ENCODE measurements around the gene RTN1.

Gene RTN1

DNA sequence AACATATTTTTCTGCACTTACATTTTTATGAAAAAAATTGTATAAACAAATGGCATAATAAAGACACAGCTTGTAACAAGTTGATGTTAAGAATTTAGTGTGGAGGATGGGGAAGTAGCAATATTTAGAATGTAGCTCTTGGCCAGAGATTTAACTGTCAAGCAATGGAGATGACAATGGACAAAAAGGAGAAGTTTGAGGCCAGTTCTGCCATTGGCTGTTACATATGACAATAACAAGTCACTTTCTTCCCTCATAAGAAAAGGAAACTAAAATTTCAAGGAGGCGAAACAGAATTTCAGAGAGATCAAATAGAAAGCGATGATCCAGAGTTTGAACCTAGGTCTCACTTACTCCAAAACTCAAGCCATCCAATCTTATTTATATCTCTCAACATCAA lies 171.1 kb downstream of the RTN1 start:
- DNase-seq (ENCODE audit: low read depth) = no peak
- no peak for TF ChIP-seq CTCF (conservative IDR thresholded peaks at IDR 0.05; ENCODE audit: low read depth, low read length)
- H3K4me3 ChIP-seq (ENCODE audit: low read depth, low read length) = no peak overlapping the region

DNA sequence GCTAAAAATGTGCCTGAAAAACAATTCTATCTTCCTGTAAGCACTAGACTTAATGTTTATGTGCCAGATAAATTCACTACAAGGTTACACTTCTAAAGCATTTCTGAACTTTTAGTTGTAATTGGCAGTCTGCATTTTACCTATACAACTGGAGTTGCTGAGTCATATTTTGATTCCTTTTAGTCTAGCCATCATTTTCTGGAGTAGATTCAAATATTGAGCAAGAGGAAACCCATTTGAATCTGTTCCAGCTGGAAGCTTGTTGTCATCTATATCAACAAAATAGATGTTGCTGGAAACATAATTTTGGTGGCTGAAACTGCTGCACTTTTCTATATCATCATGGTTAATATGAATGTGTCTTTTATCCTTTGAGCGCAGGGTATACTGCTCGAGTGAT lies 171.8 kb downstream of the RTN1 start:
- peak; percentile 84 for DNase-seq (ENCODE audit: low read depth)
- TF ChIP-seq CTCF (conservative IDR thresholded peaks at IDR 0.05; ENCODE audit: low read depth, low read length) = no peak
- H3K4me3 ChIP-seq (ENCODE audit: low read depth, low read length) = no peak overlapping the region

DNA sequence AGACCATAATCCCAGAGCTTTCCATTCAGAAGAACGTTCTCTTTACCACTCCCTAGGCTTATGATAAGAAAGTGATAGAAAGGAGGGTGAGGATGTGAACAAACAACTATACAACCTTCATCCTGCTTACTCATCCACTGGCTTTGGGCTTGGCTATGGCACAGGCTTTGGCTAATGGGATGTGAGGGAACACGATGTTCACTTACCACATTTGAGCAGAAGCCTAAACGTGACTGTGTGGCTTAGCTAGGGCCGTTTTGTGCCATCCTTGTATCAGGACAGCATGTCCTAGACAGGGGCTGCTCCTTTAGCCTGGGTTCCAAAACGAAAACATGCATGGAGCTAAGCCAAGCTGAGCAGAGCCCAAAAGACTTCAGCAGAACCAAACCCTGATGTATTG lies 175.4 kb downstream of the RTN1 start:
- no peak overlapping the region for H3K4me3 ChIP-seq (ENCODE audit: low read depth, low read length)
- TF ChIP-seq CTCF (conservative IDR thresholded peaks at IDR 0.05; ENCODE audit: low read depth, low read length) = no peak
- peak; percentile 1 for DNase-seq (ENCODE audit: low read depth)

GRCh38 chr14:59691266-59691665 lies 179.3 kb downstream of the RTN1 start:
- TF ChIP-seq CTCF (conservative IDR thresholded peaks at IDR 0.05; ENCODE audit: low read depth, low read length) = no peak
- H3K4me3 ChIP-seq (ENCODE audit: low read depth, low read length) = no peak overlapping the region
- DNase-seq (ENCODE audit: low read depth) = no peak

- DNase-seq (ENCODE audit: low read depth) = no peak
- H3K4me3 ChIP-seq (ENCODE audit: low read depth, low read length) = no peak overlapping the region
- TF ChIP-seq CTCF (conservative IDR thresholded peaks at IDR 0.05; ENCODE audit: low read depth, low read length) = no peak
Observed at GRCh38 chr14:59690426-59690825, 180.2 kb downstream of the RTN1 start.

DNA sequence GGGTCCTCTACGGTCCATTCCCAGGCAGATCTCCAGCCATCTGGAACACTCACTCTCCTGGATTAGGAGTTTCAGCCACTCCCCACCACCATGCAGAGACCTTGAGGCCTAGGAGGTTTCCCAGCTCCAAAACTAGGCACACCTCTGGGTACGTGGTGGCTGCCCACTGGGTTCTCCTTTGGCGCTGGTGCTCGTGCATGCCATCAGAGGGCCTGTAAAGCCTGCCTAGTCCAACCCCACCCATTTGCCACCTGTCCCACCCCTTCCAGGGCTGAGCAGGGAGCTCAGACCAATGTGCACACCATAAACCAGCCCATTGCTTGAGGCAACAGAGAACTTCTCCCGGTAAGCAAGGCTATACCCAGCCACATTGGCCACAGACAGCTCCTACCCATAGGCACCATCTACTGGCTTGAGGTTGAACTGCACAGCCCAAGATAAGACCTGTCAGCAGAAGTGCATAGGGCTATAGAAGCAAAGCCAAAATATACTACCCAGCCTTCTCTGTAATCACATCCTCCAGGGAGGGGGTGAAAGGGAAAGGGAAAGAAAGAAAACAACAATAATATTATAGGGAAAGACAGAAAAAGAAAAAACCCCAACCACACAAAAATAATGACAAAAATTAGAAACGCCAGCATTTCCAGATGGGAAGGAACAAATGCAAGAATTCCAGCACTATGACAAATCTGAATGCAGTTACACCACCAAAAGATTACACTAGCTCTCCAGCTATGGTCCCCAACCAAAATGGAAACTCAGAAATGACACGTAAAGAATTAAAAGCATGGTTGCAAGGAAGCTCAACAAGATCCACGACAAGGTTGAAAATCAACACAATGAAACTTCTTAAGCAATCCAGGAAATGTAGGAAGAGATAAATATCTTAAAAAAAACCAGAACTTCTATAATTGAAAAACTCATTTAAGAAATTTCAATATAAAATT lies 182.1 kb downstream of the RTN1 start:
- TF ChIP-seq CTCF (conservative IDR thresholded peaks at IDR 0.05; ENCODE audit: low read depth, low read length) = peak; percentile 97
- DNase-seq (ENCODE audit: low read depth) = peak; percentile 89
- no peak overlapping the region for H3K4me3 ChIP-seq (ENCODE audit: low read depth, low read length)

- no peak for TF ChIP-seq CTCF (conservative IDR thresholded peaks at IDR 0.05; ENCODE audit: low read depth, low read length)
- DNase-seq (ENCODE audit: low read depth) = no peak
- no peak overlapping the region for H3K4me3 ChIP-seq (ENCODE audit: low read depth, low read length)
Observed at GRCh38 chr14:59687663-59688062, 182.9 kb downstream of the RTN1 start.

Data from choroid plexus epithelial cell (primary cell).